ENCODE data around the gene MAN2B2. TPM values are rescaled to one million over a fixed set of nuclear protein-coding genes. Genes with fewer than 3 reads are reported as not detected.
A peak's percentile ranks its signal among the peaks of the same experiment; 100 is the strongest.

MAN2B2 gene
- total RNA-seq, 1 donor from 2014 or later, result 4.7 TPM

GRCh38 chr4:6560416-6561172, 14.4 kb upstream of the MAN2B2 start:
- H3K36me3 ChIP-seq (ENCODE audit: control insufficient read depth, insufficient read depth, low read length), result no peaks in the 10 kb centered on the region
- DNase-seq (ENCODE audit: low read depth) (peak; percentile 34), FAIRE-seq (no peak)
- peaks cover 7% of the 10 kb centered on the region for H3K27me3 ChIP-seq (ENCODE audit: control insufficient read depth, insufficient read depth, low read length)
- no peak for TF ChIP-seq CTCF (IDR thresholded peaks at IDR 0.05; ENCODE audit: insufficient read depth, low read length, severe bottlenecking)
- no peak overlapping the region for H3K4me3 ChIP-seq (ENCODE audit: low read depth, low read length)

- DNase-seq (ENCODE audit: low read depth) (no peak), FAIRE-seq (no peak)
- no peak overlapping the region for H3K4me3 ChIP-seq (ENCODE audit: low read depth, low read length)
- no peaks in the 10 kb centered on the region for H3K36me3 ChIP-seq (ENCODE audit: control insufficient read depth, insufficient read depth, low read length)
- H3K27me3 ChIP-seq (ENCODE audit: control insufficient read depth, insufficient read depth, low read length), result peaks cover 7% of the 10 kb centered on the region
- no peak for TF ChIP-seq CTCF (IDR thresholded peaks at IDR 0.05; ENCODE audit: insufficient read depth, low read length, severe bottlenecking)
Measured at GRCh38 chr4:6561173-6561516, 13.8 kb upstream of the MAN2B2 start.

GRCh38 chr4:6561706-6562371, 13.2 kb upstream of the MAN2B2 start:
- no peaks in the 10 kb centered on the region for H3K36me3 ChIP-seq (ENCODE audit: control insufficient read depth, insufficient read depth, low read length)
- no peak overlapping the region for H3K4me3 ChIP-seq (ENCODE audit: low read depth, low read length)
- DNase-seq (ENCODE audit: low read depth), result no peak
- no peak for TF ChIP-seq CTCF (IDR thresholded peaks at IDR 0.05; ENCODE audit: insufficient read depth, low read length, severe bottlenecking)
- peaks cover 7% of the 10 kb centered on the region for H3K27me3 ChIP-seq (ENCODE audit: control insufficient read depth, insufficient read depth, low read length)
- FAIRE-seq, result no peak

GRCh38 chr4:6562931-6563901, 11.8 kb upstream of the MAN2B2 start:
- H3K27me3 ChIP-seq (ENCODE audit: control insufficient read depth, insufficient read depth, low read length), result peaks cover 4% of the 10 kb centered on the region
- no peak for TF ChIP-seq CTCF (IDR thresholded peaks at IDR 0.05; ENCODE audit: insufficient read depth, low read length, severe bottlenecking)
- H3K36me3 ChIP-seq (ENCODE audit: control insufficient read depth, insufficient read depth, low read length), result no peaks in the 10 kb centered on the region
- FAIRE-seq (no peak), DNase-seq (ENCODE audit: low read depth) (peak; percentile 17)
- H3K4me3 ChIP-seq (ENCODE audit: low read depth, low read length), result peak overlapping the region; percentile 41

GRCh38 chr4:6563935-6564645, 10.9 kb upstream of the MAN2B2 start:
- Histone ChIP-seq H3K36me3 (ENCODE audit: control insufficient read depth, insufficient read depth, low read length) (no peaks in the 10 kb centered on the region), H3K27me3 (ENCODE audit: control insufficient read depth, insufficient read depth, low read length) (peaks cover 4% of the 10 kb centered on the region), H3K4me3 (ENCODE audit: low read depth, low read length) (peak overlapping the region; percentile 41)
- DNase-seq (ENCODE audit: low read depth) (no peak), FAIRE-seq (no peak)
- TF ChIP-seq CTCF (IDR thresholded peaks at IDR 0.05; ENCODE audit: insufficient read depth, low read length, severe bottlenecking), result no peak
